ENCODE measurements around the gene RNF151.

RNF151 gene

DNA sequence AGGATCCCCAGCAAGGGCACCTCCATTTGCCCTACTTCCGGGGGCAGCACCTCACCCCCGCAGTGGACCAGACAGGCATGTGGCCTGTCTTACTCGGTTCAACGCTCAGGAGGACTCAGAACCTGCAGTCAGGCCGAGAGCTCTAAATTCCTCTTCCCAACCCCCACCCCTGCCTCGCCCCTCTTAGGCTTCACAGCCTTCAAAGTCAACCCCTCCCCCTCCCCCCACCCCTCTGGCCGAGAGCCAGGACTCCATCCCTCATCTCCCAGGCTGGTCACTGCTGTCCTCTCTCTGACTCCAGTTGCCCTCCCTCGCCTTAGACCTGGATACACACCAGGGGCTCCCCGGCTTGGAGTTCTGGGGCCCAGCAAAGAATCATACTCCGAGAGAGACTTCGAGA, 40.4 kb upstream of the RNF151 start:
- TF ChIP-seq, protein P1, sequence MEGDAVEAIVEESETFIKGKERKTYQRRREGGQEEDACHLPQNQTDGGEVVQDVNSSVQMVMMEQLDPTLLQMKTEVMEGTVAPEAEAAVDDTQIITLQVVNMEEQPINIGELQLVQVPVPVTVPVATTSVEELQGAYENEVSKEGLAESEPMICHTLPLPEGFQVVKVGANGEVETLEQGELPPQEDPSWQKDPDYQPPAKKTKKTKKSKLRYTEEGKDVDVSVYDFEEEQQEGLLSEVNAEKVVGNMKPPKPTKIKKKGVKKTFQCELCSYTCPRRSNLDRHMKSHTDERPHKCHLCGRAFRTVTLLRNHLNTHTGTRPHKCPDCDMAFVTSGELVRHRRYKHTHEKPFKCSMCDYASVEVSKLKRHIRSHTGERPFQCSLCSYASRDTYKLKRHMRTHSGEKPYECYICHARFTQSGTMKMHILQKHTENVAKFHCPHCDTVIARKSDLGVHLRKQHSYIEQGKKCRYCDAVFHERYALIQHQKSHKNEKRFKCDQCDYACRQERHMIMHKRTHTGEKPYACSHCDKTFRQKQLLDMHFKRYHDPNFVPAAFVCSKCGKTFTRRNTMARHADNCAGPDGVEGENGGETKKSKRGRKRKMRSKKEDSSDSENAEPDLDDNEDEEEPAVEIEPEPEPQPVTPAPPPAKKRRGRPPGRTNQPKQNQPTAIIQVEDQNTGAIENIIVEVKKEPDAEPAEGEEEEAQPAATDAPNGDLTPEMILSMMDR (IDR thresholded peaks at IDR 0.05): no peak
- peaks cover 0 to 11% (median 10%) of the 10 kb centered on the region in 4 donors for H3K4me1 ChIP-seq
- H3K4me3 ChIP-seq: no peak overlapping the region
- H3K36me3 ChIP-seq: no peaks in the 10 kb centered on the region
- H3K27ac ChIP-seq: no peak overlapping the region
- intact Hi-C loops (cut with DNase I; ENCODE audit: low total_unique reads): no loop called here
- peaks cover 0 to 51% of the 10 kb centered on the region in 2 donors for H3K27me3 ChIP-seq
- no peak for DNase-seq
- no peaks in the 10 kb centered on the region for H3K9me3 ChIP-seq

DNA sequence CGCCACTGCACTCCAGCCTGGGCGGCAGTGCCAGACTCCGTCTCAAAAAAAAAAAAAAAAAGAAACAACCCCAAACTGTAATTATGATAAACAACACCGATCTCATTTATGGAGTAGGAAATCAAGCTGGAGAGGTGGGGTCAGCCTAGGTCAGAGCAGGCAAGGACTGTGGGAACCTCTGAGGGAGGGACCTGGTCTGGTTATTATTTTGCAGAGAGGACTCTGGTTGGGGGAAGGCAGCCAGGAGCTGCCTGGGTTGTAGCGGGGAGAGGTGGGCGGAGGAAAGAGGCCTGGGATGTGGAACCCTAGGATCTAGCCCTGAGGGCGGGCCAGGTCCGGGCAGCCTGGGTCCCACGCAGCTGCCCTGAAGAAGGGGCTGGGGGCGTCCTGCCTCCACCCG, 37.6 kb upstream of the RNF151 start:
- DNase-seq: no peak
- H3K4me1 ChIP-seq: peaks cover 0 to 11% (median 10%) of the 10 kb centered on the region in 4 donors
- H3K4me3 ChIP-seq: peak overlapping the region; percentile 53 to 67
- H3K27ac ChIP-seq: peak overlapping the region; percentile 46 to 68
- no peaks in the 10 kb centered on the region for H3K36me3 ChIP-seq
- TF ChIP-seq, protein P1 (IDR thresholded peaks at IDR 0.05): no peak
- peaks cover 0 to 26% of the 10 kb centered on the region in 2 donors for H3K27me3 ChIP-seq
- intact Hi-C loops (cut with DNase I; ENCODE audit: low total_unique reads): no loop called here
- H3K9me3 ChIP-seq: no peaks in the 10 kb centered on the region

DNA sequence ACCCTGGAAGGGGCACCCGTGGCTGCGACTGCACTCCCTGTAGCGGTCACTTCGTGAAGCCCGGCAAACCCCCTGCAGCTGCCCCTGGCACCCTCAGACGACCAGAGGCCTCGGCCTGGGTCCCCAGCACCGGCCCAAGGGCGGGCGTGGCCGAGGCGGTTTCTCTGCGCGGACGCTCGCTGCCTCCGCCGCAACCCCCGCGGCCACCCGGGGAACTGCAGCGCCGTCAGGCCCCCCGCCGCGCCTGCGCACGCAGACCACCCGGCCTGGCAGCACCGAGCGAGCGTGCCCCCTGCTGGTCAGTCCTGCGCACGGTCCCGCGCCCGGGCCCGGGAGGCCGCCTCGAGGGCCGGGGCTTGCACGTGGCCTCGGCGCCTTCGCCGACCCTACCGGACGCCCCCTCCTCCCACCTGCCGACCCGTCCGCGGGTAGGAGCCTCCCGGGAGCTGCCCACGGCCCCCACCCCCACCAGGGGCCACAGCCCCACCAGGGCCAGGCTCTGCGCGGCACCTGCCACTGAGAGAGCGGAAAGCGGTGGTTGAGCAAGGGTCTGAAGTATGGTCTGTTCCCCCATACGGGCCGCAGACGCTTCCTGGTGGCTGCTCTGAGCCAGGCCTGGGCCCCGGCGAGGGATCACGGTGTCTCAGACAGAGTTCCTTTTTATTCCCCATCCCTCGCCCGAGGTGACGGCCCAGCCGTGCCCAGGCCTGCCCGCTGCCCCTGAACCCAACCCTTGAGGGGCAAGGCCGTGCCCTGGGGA, 36.9 kb upstream of the RNF151 start:
- DNase-seq: peak; percentile 77 to 91
- intact Hi-C loops (cut with DNase I; ENCODE audit: low total_unique reads): loop anchor here (5.0 kb wide), 1 partner anchor 67 kb away; no protein-coding TSS in a partner anchor
- Histone ChIP-seq H3K9me3 (no peaks in the 10 kb centered on the region), H3K4me3 (peak overlapping the region; percentile 53 to 67), H3K36me3 (no peaks in the 10 kb centered on the region), H3K27ac (peak overlapping the region; percentile 46 to 68), H3K4me1 (peaks cover 0 to 11% (median 10%) of the 10 kb centered on the region in 4 donors), H3K27me3 (peaks cover 0 to 20% of the 10 kb centered on the region in 2 donors)
- TF ChIP-seq, protein P1 (IDR thresholded peaks at IDR 0.05): peak; percentile 98 to 100

- H3K4me3 ChIP-seq: no peak overlapping the region
- peaks cover 0 to 11% (median 10%) of the 10 kb centered on the region in 4 donors for H3K4me1 ChIP-seq
- no peaks in the 10 kb centered on the region for H3K9me3 ChIP-seq
- TF ChIP-seq, protein P1 (IDR thresholded peaks at IDR 0.05): no peak
- intact Hi-C loops (cut with DNase I; ENCODE audit: low total_unique reads): loop anchor here (5.0 kb wide), 1 partner anchor 68 kb away; no protein-coding TSS in a partner anchor
- H3K27ac ChIP-seq: no peak overlapping the region
- no peaks in the 10 kb centered on the region for H3K36me3 ChIP-seq
- peaks cover 0 to 15% of the 10 kb centered on the region in 2 donors for H3K27me3 ChIP-seq
- no peak for DNase-seq
Measured at GRCh38 chr16:1930338-1930720, 36.3 kb upstream of the RNF151 start.

GRCh38 chr16:1932050-1933028, 34.3 kb upstream of the RNF151 start:
- DNase-seq: no peak
- H3K27ac ChIP-seq: no peak overlapping the region
- peaks cover 6 to 7% (median 6%) of the 10 kb centered on the region in 3 donors for H3K36me3 ChIP-seq
- no peaks in the 10 kb centered on the region for H3K9me3 ChIP-seq
- H3K4me3 ChIP-seq: no peak overlapping the region
- H3K4me1 ChIP-seq: peaks cover 0 to 11% (median 10%) of the 10 kb centered on the region in 4 donors
- peaks cover 0 to 7% of the 10 kb centered on the region in 2 donors for H3K27me3 ChIP-seq
- TF ChIP-seq, protein P1 (IDR thresholded peaks at IDR 0.05): no peak
- intact Hi-C loops (cut with DNase I; ENCODE audit: low total_unique reads): loop anchor here (5.0 kb wide), 1 partner anchor 70 kb away; no protein-coding TSS in a partner anchor

All from tibial artery (tissue), 4 donors.